HFF-Myc (cell line): ENCODE results near the gene RTKN.
"Not testable (repeated sequence)": the region's sequence is repeated elsewhere in the genome, so short reads cannot be mapped to it uniquely, and the experiment has no call there.

Source experiments
- DNase-seq: peaks from one replicate; pipeline ENCODE4 v3.0.0-alpha.2; 2011; ENCODE audit warnings: low read depth; ENCODE audit errors: extremely low read depth
- H3K4me3 ChIP-seq: replicated peaks from 2 replicates; pipeline ENCODE4 v1.5.1; 2011; ENCODE audit warnings: low read depth, mild to moderate bottlenecking, control low read depth, low read length
- TF ChIP-seq, protein P1 (sequence below): IDR thresholded peaks from 2 replicates; pipeline ENCODE4 v1.5.1; 2012; ENCODE audit warnings: mild to moderate bottlenecking, low read depth, low read length, control low read depth; ENCODE audit errors: missing control alignments

Gene RTKN

DNA sequence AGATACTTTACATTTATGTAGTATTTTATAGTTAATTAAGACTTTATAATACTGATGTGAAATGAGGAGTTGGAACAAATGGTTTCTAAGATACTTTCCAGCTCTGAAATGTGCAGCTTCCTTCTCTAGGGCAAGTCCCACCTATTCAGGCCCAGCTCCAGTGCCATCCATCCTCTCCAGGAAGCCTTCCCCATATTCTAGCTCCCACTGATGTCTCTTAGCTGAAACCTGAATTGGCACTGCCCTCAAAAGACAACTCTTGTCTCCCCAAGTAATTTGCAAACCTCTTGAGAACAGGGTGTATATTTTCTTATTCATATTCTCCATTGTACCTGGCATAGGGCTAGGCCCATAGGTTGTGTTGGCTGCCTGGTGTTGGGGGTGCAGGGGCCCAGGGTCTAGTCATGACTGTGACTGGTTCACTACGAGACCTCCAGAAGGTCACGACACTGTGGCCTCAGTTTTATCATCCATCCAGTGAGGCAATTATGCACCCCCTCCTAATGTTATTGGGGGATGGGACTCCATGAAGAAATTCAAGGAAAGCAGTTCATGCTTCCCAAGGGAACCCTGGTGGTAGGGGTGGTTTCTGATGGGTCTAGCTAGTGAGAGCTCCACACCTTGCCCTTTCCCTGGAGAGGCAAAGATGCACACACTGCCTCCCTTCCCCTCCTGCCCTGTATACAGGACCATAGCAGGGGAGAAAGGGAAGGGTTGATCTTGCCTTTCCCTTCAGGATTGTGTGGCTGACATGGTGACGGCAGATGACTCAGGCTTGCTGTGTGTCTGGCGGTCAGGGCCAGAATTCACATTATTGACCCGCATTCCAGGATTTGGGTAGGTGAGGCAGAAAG, 17.4 kb downstream of the RTKN start:
- no peak for DNase-seq

DNA sequence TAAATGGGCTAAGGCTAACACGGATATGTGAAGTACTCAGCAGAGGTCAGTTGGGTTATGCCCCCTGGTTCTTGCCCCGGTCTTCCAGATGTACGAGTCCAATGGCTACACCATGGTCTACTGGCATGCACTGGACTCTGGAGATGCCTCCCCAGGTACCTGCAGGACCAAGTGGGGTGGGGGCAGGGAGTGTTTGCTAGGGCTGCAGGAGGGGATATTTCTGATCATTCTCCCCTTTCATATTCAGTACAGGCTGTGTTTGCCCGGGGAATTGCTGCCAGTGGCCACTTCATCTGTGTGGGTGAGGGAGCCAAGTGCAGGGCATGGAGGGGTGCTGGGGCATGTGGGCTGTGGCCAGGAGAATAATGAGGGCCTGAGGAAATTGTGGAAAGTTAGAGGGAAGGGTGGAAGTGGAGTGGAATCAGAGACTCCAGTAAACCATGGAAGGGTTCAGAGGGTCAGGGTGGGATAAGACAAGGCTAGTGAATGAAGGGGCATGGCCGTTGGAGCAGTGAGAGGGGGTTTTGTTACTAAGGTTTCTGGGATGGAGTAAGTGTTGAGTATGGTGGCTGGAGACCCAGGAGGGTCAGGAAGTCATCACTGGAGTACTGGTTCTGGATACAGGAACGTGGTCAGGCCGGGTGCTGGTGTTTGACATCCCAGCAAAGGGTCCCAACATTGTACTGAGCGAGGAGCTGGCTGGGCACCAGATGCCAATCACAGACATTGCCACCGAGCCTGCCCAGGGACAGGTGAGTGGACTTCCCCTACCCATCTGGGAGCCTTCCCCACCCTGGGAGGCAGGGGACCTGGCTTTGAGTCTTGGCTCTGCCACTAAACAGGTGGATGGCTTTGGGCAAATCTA, 18.3 kb downstream of the RTKN start:
- TF ChIP-seq, protein P1, sequence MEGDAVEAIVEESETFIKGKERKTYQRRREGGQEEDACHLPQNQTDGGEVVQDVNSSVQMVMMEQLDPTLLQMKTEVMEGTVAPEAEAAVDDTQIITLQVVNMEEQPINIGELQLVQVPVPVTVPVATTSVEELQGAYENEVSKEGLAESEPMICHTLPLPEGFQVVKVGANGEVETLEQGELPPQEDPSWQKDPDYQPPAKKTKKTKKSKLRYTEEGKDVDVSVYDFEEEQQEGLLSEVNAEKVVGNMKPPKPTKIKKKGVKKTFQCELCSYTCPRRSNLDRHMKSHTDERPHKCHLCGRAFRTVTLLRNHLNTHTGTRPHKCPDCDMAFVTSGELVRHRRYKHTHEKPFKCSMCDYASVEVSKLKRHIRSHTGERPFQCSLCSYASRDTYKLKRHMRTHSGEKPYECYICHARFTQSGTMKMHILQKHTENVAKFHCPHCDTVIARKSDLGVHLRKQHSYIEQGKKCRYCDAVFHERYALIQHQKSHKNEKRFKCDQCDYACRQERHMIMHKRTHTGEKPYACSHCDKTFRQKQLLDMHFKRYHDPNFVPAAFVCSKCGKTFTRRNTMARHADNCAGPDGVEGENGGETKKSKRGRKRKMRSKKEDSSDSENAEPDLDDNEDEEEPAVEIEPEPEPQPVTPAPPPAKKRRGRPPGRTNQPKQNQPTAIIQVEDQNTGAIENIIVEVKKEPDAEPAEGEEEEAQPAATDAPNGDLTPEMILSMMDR: no peak

More for the DNA sequence above, 17.4 kb downstream of the RTKN start:
- H3K4me3 ChIP-seq: no peak overlapping the region
- TF ChIP-seq, protein P1: no peak

DNA sequence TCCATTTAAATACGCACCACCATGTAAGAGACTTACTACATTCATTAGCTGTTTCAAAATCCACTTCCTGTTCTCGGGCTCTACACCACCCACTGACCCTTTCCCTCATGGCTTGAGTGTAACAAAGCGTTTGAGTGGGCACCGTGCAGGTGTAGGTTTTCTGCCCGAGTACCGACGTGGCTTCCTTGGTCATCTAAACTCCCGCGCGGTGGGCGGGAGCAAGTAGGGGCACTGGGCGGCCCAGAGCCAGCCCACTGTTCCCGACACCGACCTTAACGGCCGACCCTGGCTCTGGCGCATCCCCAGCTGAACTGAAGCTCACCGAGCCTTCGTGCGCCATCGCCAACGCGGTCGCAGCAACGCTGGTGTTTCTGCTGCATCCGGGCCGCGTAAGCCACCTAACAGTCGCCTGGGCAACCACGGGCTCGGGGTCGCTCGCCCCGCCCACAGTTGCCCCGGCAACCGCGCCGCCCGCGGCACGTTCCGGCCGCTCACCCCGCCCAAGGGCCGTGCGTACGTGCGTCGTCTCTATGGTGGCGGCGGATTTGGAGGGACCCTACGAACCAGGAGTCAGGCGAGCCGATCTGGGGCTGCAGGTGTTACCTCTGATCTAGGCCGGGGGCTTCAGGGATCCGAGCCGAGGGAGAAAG, 20.4 kb downstream of the RTKN start, which contains the start of the genes C2orf81 and WDR54:
C2orf81 (minus strand) TSS at position 399 of the 650 bp plus-strand sequence; CDS start at position 340, 59 bp downstream.
WDR54 (plus strand) TSS at position 510 of the 650 bp plus-strand sequence. CDS start 424 bp downstream, outside the sequence.
- peak within 1 kb of the TSS; percentile 59 for H3K4me3 ChIP-seq
- DNase-seq: peak; percentile 66
- TF ChIP-seq, protein P1: no peak

More for the DNA sequence above, 18.3 kb downstream of the RTKN start:
- DNase-seq: no peak
- no peak overlapping the region for H3K4me3 ChIP-seq

DNA sequence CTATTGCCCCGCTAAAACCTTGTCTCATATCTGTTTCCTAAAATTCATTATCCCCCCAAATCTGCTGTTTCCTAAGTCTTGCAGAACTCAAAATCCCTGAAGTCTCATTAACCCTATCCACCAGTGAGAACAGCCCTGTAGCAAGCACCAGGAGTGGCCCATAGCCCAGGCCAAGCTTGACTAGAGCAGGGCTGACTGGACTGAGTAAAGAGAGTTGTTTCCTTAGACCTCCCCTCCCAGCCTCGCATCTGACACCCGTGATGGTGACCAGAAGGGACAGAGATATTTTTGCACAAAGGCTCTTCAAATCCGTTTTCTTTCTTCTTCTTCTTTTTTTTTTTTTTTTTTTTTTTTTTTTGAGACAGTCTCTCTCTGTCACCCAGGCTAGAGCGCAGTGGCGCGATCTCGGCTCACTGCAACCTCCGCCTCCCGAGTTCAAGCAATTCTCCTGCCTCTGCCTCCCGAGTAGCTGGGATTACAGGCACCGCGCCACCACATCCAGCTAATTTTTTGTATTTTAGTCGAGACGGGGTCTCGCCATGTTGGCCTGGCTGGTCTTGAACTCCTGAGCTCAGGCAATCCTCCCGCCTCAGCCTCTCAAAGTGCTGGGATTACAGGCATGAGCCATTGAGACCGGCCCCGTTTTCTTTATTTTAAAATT, 21.2 kb downstream of the RTKN start:
- not testable (repeated sequence) for DNase-seq

DNA sequence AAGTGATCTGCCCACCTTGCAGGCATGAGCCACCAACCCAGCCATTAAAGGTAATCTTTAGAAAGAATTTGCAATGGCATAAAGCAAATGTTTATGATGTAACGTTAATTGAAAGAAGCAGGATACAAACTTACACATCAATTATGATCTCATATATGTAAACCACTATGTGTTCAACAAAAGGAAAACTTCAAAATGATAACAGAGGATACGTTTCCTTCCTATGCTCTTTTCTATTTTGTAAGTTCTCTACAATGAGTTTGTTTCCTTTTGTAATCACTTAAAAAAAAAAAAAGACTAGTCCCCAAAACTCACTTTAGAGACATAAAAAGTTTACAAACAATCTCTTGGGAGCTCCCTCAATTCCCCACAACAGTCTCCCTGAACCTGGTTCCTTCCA, 21.7 kb downstream of the RTKN start:
- DNase-seq: no peak
- TF ChIP-seq, protein P1: no peak
- H3K4me3 ChIP-seq: no peak overlapping the region

More for the DNA sequence above, 21.2 kb downstream of the RTKN start:
- H3K4me3 ChIP-seq: peak overlapping the region; percentile 59

DNA sequence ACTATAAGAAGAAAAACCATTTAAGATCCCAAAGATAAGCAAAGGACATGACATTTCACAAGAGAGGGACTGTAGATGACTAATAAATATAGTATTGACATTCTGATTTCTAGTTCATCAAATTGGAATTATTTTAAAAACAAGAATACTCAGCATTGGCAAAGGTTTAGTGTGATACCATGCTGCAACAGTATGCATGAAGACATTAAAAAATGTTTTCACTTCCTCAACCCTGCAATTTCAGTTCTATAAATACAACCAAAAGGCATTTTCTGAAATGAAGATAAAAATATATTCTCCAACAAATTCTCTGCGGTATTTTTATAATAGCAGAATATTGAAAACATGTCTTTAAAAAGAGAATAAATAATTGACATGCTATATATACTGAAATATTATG, 22.4 kb downstream of the RTKN start:
- TF ChIP-seq, protein P1: no peak
- H3K4me3 ChIP-seq: no peak overlapping the region
- DNase-seq: no peak
